ENCODE measurements around the gene ANKK1. TPM values are rescaled to one million over a fixed set of nuclear protein-coding genes. Genes with fewer than 3 reads are reported as not detected.

The ANKK1 gene
- total RNA-seq, 1 experiment from 2014 or later, result 0.22 TPM

GRCh38 chr11:113405724-113406478, 18.3 kb downstream of the ANKK1 start:
- TF ChIP-seq TCF7L2 (IDR thresholded peaks at IDR 0.05; ENCODE audit: borderline replicate concordance, extremely low read depth, insufficient read depth, insufficient read length) (no peak), JUND (IDR thresholded peaks at IDR 0.05) (no peak), ZFX (IDR thresholded peaks at IDR 0.05) (no peak), CEBPB (IDR thresholded peaks at IDR 0.05; ENCODE audit: low read depth) (no peak), SIN3A (IDR thresholded peaks at IDR 0.05; ENCODE audit: low read depth) (no peak), POLR2AphosphoS5 (IDR thresholded peaks at IDR 0.05; ENCODE audit: low read depth, low read length) (no peak), ZNF274 (IDR thresholded peaks at IDR 0.05; ENCODE audit: low read depth, low read length) (no peak), SP1 (IDR thresholded peaks at IDR 0.05; ENCODE audit: low read depth) (no peak), POLR2A (IDR thresholded peaks at IDR 0.05; ENCODE audit: borderline replicate concordance, extremely low read depth, insufficient read depth, insufficient read length) (no peak), FOSL1 (IDR thresholded peaks at IDR 0.05; ENCODE audit: low read depth) (no peak), ELF1 (IDR thresholded peaks at IDR 0.05; ENCODE audit: borderline replicate concordance, low read depth) (no peak), ZBTB33 (IDR thresholded peaks at IDR 0.05; ENCODE audit: extremely low read depth, insufficient replicate concordance, low read length) (no peak), YY1 (IDR thresholded peaks at IDR 0.05; ENCODE audit: extremely low read depth, insufficient replicate concordance, low read depth, low read length) (no peak), SRF (IDR thresholded peaks at IDR 0.05; ENCODE audit: low read depth) (no peak), REST (IDR thresholded peaks at IDR 0.05; ENCODE audit: low read depth) (no peak), CTCF (IDR thresholded peaks at IDR 0.05 in 2 of 3, conservative IDR thresholded peaks at IDR 0.05 in 1 of 3; ENCODE audit: borderline replicate concordance in 1 of 3, insufficient read depth in 1 of 3, low read depth in 2 of 3, low read length in 2 of 3) (no peak), EZH2 (IDR thresholded peaks at IDR 0.05) (no peak)
- no peak overlapping the region for H3K4me2 ChIP-seq (ENCODE audit: low read length)
- peaks cover 4 to 7% of the 10 kb centered on the region in 2 experiments; a peak in 2 of 4 replicates for H3K4me1 ChIP-seq (ENCODE audit: control insufficient read depth in 1 of 2, insufficient read depth in 2 of 2, low read length in 2 of 2)
- ChIA-PET CTCF (no interaction called here), RAD21 (ENCODE audit: low non-redundant PET in 1 of 2, low total read pairs in 2 of 2, uncharacterized antibody in 2 of 2, unreplicated experiment in 2 of 2) (no interaction called here), POLR2A (no interaction called here)
- no peaks in the 10 kb centered on the region for H4K20me1 ChIP-seq (ENCODE audit: insufficient read depth)
- H3K27ac ChIP-seq (ENCODE audit: low read depth, low read length), result no peak overlapping the region
- intact Hi-C loops (cut with micrococcal nuclease), result no loop called here
- no peaks in the 10 kb centered on the region for H3K79me2 ChIP-seq (ENCODE audit: insufficient read depth, low read length)
- no peak overlapping the region for H3K9ac ChIP-seq (ENCODE audit: low read length)
- no peaks in the 10 kb centered on the region for H3K9me2 ChIP-seq (ENCODE audit: insufficient read depth)
- no peak overlapping the region for H2AFZ ChIP-seq (ENCODE audit: low read depth, low read length, poor library complexity, severe bottlenecking)
- no peak overlapping the region for H3K4me3 ChIP-seq (replicated peaks in 1 of 2; ENCODE audit: low read depth in 1 of 2, low read length in 2 of 2)
- no TSS peak for BruUV-seq (replicated peaks)
- no peaks in the 10 kb centered on the region for H3K36me3 ChIP-seq (ENCODE audit: control insufficient read depth in 1 of 2, insufficient read depth in 2 of 2, low read length in 2 of 2)
- H3K9me3 ChIP-seq (ENCODE audit: control insufficient read depth in 1 of 2, insufficient read depth in 1 of 2, low read depth in 1 of 2, low read length in 2 of 2), result no peaks in the 10 kb centered on the region
- peaks cover 2% of the 10 kb centered on the region; the same call in 1 of the 2 replicates for H3K27me3 ChIP-seq (ENCODE audit: insufficient read depth, low read length)
- ATAC-seq (no peak), DNase-seq (ENCODE audit: low read depth, low spot score) (no peak)

Measured in HCT116 (cell line).